SK-MEL-5 (cell line): Measurements from ENCODE around the gene PLD5. TPM values are rescaled to one million over a fixed set of nuclear protein-coding genes. Genes with fewer than 3 reads are reported as not detected.
A peak's percentile ranks its signal among the peaks of the same experiment; 100 is the strongest.
"Not testable (repeated sequence)": the region's sequence is repeated elsewhere in the genome, so short reads cannot be mapped to it uniquely, and the experiment has no call there.

ENCODE experiments used
- DNase-seq: peaks from one replicate; pipeline ENCODE4 v3.0.0-alpha.2; 2016; ENCODE audit warnings: low read depth, low spot score
- in situ Hi-C: cut with HindIII; loops from 2 replicates; pipeline ENCODE4 v1.10.0; 2016; ENCODE audit warnings: low sequenced_read_pairs, high pct_unique_total_duplicates, low pct_unique_long_range_greater_than_20kb
- total RNA-seq: library from RNA; depleted of rRNA; stranded (reverse); fragments of >200 nt; shearing (Covaris generic); gene quantifications from 2 replicates; pipeline ENCODE4 v1.2.3, GENCODE V29; 2014

The PLD5 gene
- total RNA-seq, 1 experiment from 2014 or later: not detected

DNA sequence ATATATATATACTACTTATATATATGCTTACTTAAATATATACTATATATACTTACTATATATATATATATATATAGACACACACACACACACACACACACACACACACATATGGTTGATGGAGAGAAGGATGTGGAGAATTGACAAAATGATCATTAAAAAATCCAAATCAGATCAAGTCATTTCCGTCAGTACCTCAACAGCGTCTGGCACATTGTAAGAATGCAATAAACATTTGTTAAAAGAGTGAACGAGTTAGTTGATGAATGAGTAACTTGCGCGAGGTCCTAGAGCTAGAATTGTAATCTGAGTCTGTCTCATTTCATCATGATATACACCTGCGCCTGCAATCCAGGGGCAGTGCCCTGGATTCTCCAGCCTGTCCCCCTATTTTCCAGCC, 282.6 kb downstream of the PLD5 start:
- in situ Hi-C loops: no loop called here
- DNase-seq: no peak

DNA sequence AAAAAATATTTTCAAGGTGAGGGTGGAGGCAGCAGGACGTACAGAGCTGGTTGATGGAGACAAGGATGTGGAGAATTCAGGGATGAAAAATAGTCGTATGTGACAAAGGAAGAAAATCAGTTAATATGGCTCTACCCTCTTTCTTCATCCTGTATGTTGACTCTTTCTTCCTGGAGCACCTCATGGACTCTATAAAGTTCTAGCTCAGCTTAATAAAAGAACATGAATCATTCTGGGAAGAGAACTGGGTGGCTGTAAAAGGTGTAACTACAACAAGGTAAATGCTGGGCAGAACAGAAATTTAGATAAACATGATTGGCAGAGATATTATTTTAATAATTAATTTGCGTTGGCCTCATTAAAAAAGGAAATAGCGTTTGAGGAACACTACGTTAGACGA, 283.8 kb downstream of the PLD5 start:
- no peak for DNase-seq
- in situ Hi-C loops: no loop called here

DNA sequence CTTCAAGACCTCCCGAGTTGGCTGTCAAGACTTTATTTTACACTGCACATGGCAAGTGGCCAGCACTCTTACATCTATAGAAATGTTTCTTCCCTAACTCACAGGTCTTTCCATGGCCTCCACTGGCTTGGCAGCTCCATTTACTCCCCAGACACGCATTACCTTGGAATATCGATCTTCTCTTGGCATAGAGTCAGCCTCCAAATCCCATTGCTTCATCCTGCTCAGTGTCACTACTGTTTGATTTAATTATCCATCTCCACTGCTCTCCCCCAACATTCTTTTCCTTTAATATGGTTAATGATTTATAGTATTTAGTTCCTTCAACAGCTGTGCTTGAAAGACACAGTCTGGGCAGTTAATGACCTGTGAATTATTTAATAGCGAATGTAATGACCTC, 284.4 kb downstream of the PLD5 start:
- in situ Hi-C loops: no loop called here
- no peak for DNase-seq

DNA sequence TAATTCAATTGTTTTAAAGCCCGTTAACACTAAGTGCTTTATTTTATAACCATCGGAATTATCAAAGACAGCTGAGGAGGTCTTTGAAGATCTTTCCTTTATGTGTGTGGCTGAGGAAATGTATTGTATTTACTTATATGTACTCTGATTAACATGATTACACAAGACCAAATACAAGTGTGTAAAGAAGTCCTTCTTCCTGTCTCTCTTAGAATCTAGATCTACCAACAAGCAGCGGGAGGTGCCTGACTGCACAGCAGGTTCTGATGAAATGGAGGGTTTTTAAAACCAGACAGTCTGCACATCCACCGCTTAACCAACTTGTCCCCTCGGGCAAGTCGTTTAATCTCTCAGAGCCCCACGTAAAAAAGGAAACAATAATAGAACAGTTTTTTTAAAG, 285.1 kb downstream of the PLD5 start:
- DNase-seq: no peak
- in situ Hi-C loops: no loop called here

DNA sequence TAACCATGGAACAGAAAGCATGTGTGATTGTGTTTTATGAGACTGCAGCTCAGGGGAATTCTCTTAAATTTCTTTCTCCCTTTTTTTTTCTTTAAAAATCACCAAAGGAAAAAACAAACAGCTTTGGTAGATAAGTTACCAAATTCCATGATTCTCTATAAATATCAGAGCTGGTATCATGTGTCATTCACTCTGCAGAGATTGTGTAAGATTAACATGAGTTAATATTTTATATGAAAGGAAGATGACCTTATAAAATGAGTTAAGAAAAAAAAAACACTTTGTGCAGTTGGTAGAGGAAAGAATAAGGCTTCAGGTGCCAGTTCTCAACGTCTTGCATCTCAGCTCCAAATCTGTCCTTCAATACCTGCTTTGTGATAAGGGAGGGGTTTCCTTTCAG, 287.4 kb downstream of the PLD5 start:
- in situ Hi-C loops: no loop called here
- no peak for DNase-seq

DNA sequence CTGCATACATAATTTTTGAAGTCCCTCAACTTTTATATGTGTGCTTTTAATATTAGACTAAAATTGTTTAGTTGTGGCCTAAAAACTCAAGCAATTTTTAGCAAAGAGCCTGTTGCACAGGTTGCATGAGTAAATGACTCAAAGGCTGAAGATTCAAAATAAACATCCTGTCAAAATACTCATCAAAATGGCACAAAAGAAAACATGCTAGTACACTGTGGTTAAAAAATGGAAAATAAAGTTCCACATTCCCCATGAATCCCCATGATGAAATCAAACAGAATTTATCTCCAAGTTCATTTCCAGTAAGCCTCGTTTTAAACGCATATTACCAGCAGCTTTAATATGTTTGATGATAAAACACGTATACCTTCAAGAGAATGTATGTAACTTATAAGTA, 295.5 kb downstream of the PLD5 start:
- in situ Hi-C loops: no loop called here
- no peak for DNase-seq

DNA sequence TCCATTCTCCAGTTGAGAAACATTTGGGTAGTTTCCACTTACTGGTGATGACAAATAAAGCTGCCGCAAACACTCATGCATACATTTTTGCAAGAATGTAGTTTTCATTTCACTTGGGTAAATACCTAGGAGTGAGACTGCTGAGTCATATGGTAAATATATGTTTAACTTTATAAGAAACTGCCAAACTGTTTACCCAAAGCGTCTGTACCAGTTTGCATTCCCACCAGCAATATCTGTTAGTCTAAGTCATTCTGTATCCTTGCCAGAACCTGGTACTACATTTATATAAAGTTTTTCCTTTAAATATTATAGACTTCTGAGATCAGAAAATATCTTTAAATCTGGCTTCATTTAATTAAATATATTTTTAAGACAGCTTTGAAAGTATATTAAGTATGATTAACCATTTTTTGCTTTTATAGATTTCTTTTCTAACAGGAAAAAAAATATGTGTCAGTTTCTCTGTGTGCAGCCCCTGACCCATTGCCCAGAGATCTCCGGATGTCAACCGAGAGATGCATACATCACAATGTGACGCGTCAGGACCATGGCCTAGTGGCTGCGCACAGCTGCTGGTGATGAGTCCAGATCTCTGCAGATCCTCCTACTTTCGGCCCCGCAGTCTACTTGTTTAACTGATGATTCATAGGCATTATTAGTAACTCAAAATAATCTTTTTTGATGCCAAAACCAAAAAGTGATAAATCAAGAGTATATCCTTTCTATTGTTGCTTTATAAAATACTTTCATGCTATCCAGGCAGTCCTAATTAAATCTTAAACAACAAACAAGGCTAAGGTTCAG, 298.5 kb downstream of the PLD5 start:
- in situ Hi-C loops: no loop called here
- DNase-seq: no peak

DNA sequence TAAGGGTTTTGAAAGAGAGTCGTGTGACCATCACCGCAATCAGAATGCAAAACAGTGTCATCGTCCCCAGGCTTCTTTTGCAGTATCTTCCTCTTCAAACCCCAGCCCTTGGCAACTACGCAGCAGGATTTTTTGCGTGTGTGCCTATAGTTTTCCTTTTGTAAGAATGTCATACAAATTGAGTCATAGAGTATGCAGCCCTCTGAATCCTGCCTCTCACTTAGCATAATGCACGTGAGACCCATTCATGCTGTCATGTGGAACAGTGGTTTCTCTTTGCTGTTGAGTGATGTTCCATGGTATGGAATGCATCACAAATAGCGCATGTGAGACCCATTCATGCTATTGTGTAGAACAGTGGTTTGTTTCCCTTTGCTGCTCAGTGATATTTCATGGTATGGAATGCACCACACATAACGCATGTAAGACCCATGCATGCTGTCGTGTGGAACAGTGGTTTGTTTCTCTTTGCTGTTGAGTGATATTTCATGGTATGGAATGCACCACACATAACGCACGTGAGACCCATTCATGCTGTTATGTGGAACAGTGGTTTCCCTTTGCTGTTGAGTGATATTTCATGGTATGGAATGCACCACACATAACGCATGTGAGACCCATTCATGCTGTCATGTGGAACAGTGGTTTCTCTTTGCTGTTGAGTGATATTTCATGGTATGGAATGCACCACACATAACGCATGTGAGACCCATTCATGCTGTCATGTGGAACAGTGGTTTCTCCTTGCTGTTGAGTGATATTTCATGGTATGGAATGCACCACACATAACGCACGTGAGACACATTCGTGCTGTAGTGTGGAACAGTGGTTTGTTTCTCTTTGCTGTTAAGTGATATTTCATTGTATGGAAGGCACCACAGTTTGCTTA, 299.4 kb downstream of the PLD5 start:
- in situ Hi-C loops: not testable (repeated sequence)
- DNase-seq: peak; percentile 57

DNA sequence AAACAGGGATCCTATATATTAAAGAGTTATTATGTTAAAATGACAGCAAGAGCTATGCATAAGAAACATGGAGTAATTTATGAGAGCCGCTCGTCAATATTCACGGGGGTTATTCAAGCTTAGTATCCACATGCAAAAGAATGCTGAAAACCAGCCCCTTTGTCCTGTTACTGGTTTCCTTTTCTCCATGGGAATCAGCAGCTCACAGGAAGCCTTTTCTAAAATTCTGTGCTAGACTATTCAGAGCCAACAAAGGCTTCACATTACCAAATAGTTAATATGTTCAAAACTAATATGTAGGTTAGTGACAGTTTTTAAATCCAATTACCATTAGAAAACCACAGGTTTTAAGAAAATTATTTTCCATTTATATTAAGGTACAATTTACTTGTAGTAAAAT, 300.0 kb downstream of the PLD5 start:
- in situ Hi-C loops: no loop called here
- DNase-seq: no peak

DNA sequence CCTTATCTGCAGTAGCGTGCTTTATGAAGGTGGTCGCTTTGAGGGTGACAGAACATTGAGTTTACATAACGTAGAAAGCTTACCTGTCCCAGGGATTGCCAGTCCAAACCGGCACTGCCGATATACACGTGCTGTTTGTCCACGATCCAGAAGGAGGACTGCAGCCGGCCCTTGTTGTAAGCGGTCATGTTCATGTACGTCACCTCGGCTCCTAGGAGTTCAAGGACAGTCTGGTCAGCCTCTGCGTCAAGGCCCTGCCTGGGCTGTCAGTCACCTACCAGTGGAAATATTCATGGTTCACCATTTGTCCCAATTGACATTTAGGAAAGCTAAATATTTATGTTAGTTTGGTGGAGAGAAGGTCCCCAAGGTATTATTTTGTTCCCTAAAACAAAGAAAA, 304.6 kb downstream of the PLD5 start:
- in situ Hi-C loops: no loop called here

DNA sequence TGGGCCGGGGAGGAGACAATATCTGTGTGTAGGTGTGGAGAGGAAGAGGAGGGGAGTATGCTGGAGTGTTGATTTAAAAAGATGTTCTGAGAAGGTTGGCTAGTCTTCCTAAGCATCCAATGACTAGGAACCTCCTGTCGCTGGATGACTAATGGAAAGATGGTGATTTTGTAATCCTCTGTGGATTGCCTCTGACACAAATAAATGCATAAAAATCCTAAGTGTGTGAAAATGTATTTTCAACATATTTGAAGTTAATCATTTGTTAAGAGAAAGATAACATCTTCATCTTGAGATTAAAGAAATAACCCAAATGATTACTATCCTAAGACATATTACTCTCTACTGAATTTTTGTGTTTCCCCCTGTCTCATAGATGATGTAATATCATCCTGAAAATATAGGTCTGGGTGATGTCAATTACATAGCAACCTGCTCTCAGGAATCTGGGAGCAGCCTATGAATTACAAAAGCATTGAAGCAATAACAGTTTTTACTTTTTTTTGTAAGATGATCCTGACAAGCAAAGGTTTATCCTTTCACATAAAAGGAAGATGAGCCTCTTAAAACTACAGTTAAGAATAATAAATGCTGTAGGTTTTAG, 305.1 kb downstream of the PLD5 start:
- no peak for DNase-seq
- in situ Hi-C loops: no loop called here

More for the DNA sequence above, 304.6 kb downstream of the PLD5 start:
- DNase-seq: no peak

DNA sequence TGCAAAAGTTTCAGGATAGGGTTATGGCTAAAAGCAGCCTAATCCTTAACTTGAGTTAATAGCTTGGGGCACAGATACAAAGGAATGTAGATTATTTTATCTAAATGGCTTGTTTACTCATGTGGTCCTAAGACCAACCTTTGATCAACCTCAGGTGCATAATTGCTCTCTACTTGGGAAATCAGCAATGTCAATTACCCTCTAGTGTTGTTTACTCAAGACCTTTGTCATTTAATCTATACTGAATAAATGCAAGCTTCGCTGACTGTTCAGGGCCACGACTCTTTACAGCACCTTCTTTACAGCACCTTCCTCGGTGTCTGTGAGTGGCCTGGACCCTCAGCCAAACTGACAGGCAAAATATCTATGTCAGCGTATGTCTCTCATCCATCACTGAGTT, 308.1 kb downstream of the PLD5 start:
- DNase-seq: no peak
- in situ Hi-C loops: no loop called here

DNA sequence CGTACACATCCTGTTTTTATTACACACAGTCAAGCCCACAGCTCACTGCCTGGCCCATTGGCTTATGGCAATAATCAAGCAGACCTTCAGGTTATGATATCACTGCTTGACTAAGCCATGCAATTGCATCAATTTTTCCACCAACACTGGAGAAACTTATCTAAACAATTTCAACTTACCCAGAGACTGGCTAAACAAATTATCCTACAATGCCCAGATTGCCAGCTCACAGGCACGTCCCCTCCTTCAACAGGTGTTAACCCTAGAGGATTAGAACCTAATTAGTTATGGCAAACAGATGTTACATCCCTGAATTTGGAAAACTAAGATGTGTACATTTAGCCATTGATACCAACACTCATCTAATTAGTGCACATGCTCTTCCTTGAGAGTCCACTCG, 310.0 kb downstream of the PLD5 start:
- in situ Hi-C loops, DNase-seq: not testable (repeated sequence)

DNA sequence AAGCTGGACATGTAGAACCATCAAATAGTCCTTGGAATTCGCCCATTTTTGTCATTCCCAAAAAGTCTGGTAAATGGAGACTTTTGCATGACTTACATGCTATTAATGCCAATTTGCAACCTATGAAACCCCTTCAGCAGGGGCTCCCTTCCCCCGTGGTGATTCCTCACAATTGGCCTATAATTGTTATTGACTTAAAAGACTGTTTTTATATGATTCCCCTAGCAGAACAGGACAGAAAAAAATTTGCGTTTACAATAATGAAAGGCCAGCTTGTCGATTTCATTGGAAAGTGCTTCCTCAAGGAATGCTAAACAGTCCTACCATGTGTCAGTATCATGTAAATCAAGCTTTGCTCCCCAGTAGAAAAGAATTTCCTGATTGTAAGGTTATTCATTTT, 311.5 kb downstream of the PLD5 start:
- in situ Hi-C loops: not testable (repeated sequence)

DNA sequence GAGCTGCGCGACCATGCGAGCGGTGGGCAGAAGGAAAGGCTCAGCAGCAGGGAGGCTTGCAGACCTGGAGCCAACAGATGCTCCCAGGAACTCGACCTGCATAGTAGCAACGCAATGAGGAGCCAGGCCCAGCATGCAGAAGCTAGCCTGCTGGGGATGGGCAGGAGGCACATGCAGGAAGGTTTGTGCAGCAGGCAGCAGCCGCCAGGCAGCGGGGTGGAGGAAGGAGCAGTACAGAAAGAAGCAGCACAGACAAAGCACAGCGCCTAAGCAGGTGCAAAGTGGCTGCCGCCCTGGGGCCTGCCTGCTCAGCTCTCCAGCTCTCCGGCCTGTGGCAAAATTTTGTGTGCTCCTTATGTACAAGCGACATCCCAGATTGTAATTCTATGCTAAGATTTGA, 312.1 kb downstream of the PLD5 start:
- in situ Hi-C loops: no loop called here
- DNase-seq: no peak

More for the DNA sequence above, 311.5 kb downstream of the PLD5 start:
- not testable (repeated sequence) for DNase-seq

DNA sequence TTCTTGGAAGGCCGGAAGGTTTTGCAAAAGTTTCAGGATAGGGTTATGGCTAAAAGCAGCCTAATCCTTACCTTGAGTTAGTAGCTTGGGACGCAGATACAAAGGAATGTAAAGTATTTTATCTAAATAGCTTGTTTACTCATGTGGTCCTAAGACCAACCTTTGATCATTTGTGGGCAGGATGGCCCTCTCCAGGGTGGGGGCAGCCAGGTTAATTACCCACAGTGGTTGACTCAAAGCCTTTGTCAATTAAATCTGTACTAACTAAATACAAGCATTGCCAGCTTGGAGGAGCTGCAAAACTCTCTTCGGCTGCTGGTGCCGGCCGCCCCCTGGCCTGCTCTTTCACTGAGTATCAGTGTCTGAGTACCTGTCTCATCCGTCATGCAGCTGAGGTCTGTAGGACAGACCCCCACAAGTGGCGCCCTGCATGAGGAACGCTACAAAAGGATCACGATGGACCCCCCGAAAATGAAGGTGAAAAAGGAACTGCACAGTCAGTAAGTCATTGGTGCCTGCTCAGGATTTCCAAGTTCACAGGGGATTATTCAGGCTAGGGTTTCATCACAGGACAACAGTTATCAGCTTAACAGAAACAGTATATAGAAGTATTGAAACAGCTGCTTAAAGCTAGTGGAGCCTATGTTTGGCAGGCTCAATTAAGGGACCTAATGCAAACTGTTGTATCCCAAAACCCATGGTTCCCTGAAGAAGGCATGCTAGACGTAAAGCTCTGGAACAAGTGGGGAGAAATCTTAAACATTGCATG, 313.1 kb downstream of the PLD5 start:
- in situ Hi-C loops: no loop called here
- no peak for DNase-seq

DNA sequence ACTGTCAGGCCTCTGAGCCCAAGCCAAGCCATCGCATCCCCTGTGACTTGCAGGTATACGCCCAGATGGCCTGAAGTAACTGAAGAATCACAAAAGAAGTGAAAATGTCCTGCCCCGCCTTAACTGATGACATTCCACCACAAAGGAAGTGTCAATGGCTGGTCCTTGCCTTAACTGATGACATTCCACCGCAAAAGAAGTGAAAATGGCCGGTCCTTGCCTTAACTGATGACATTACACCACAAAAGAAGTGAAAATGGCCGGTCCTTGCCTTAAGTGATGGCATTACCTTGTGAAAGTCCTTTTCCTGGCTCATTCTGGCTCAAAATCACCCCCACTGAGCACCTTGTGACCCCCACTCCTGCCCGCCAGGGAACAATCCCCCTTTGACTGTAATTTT, 314.2 kb downstream of the PLD5 start:
- in situ Hi-C loops, DNase-seq: not testable (repeated sequence)

DNA sequence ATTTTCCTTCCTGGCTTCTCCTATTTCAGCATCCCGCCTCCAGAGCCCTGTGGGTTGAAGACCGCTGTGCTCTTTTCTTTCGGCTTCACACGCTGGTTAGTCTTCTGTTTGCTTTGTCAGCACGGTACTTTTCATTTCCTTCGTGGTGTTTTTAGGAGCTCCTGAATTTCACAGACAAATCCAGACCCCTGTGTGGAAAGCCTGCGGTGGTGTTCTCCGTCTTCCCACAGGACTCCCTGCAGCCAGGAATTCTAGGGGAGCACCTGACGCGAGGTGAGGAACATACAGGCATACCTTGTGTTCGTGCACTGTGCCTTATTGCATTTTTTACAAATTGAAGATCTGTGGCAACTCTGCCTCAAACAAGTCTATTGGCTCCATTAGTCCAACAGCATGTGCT, 315.4 kb downstream of the PLD5 start:
- in situ Hi-C loops: no loop called here

More for the DNA sequence above, 315.4 kb downstream of the PLD5 start:
- DNase-seq: no peak
